ENCODE measurements around the gene ARX.

The ARX gene

GRCh38 chrX:25015486-25016360, at the start of gene ARX:
Gene ARX, minus strand, starts transcription at chrX:25015965. Its CDS starts 228 bp downstream, at chrX:25015737.
- Histone ChIP-seq H3K9me2 (ENCODE audit: low read depth, low read length) (no peaks in the 10 kb centered on the region), H2AFZ (ENCODE audit: low read length) (no peak within 1 kb of the TSS), H3K4me3 (ENCODE audit: low read depth, low read length, poor library complexity, severe bottlenecking) (no peak within 1 kb of the TSS), H4K20me1 (ENCODE audit: insufficient read depth, low read length) (no peaks in the 10 kb centered on the region), H3F3A (ENCODE audit: insufficient read depth, low read length) (no peaks in the 10 kb centered on the region), H3K4me2 (ENCODE audit: low read length) (no peak within 1 kb of the TSS; the same call in 1 of the 2 replicates), H3K27me3 (ENCODE audit: insufficient read depth, low read length) (no peaks in the 10 kb centered on the region; the same call in 1 of the 2 replicates), H3K9me3 (ENCODE audit: low read length) (no peaks in the 10 kb centered on the region), H3K4me1 (ENCODE audit: insufficient read depth, low read length, severe bottlenecking) (peaks cover 7% of the 10 kb centered on the region), H3K27ac (ENCODE audit: low read depth, low read length, poor library complexity, severe bottlenecking) (no peak within 1 kb of the TSS), H3K79me2 (ENCODE audit: insufficient read depth, low read length) (no peaks in the 10 kb centered on the region), H3K36me3 (ENCODE audit: insufficient read depth, low read length) (no peaks in the 10 kb centered on the region), H3K9ac (ENCODE audit: low read length) (no peak within 1 kb of the TSS)
- TF ChIP-seq CTCF (IDR thresholded peaks at IDR 0.05; ENCODE audit: low read length), result no peak
- TF ChIP-seq EZH2 (IDR thresholded peaks at IDR 0.05; ENCODE audit: borderline replicate concordance, low read length), result no peak

- Histone ChIP-seq H3K4me2 (ENCODE audit: low read length) (no peak overlapping the region), H3K9me3 (ENCODE audit: low read length) (no peaks in the 10 kb centered on the region), H3K36me3 (ENCODE audit: insufficient read depth, low read length) (no peaks in the 10 kb centered on the region), H3K27ac (ENCODE audit: low read depth, low read length, poor library complexity, severe bottlenecking) (no peak overlapping the region), H3K79me2 (ENCODE audit: insufficient read depth, low read length) (no peaks in the 10 kb centered on the region), H2AFZ (ENCODE audit: low read length) (no peak overlapping the region), H4K20me1 (ENCODE audit: insufficient read depth, low read length) (no peaks in the 10 kb centered on the region), H3F3A (ENCODE audit: insufficient read depth, low read length) (no peaks in the 10 kb centered on the region), H3K9me2 (ENCODE audit: low read depth, low read length) (no peaks in the 10 kb centered on the region), H3K9ac (ENCODE audit: low read length) (no peak overlapping the region), H3K4me3 (ENCODE audit: low read depth, low read length, poor library complexity, severe bottlenecking) (no peak overlapping the region), H3K4me1 (ENCODE audit: insufficient read depth, low read length, severe bottlenecking) (no peaks in the 10 kb centered on the region), H3K27me3 (ENCODE audit: insufficient read depth, low read length) (no peaks in the 10 kb centered on the region)
- TF ChIP-seq EZH2 (IDR thresholded peaks at IDR 0.05; ENCODE audit: borderline replicate concordance, low read length) (no peak), CTCF (IDR thresholded peaks at IDR 0.05; ENCODE audit: low read length) (no peak)
Measured at GRCh38 chrX:25059273-25059672, 43.5 kb upstream of the ARX start.

- Histone ChIP-seq H3K4me1 (ENCODE audit: insufficient read depth, low read length, severe bottlenecking) (no peaks in the 10 kb centered on the region), H3F3A (ENCODE audit: insufficient read depth, low read length) (no peaks in the 10 kb centered on the region), H3K9ac (ENCODE audit: low read length) (no peak overlapping the region), H3K36me3 (ENCODE audit: insufficient read depth, low read length) (no peaks in the 10 kb centered on the region), H3K27me3 (ENCODE audit: insufficient read depth, low read length) (no peaks in the 10 kb centered on the region), H3K27ac (ENCODE audit: low read depth, low read length, poor library complexity, severe bottlenecking) (no peak overlapping the region), H4K20me1 (ENCODE audit: insufficient read depth, low read length) (no peaks in the 10 kb centered on the region), H3K4me2 (ENCODE audit: low read length) (no peak overlapping the region), H3K4me3 (ENCODE audit: low read depth, low read length, poor library complexity, severe bottlenecking) (no peak overlapping the region), H3K9me2 (ENCODE audit: low read depth, low read length) (no peaks in the 10 kb centered on the region), H3K9me3 (ENCODE audit: low read length) (no peaks in the 10 kb centered on the region), H2AFZ (ENCODE audit: low read length) (no peak overlapping the region), H3K79me2 (ENCODE audit: insufficient read depth, low read length) (no peaks in the 10 kb centered on the region)
- TF ChIP-seq CTCF (IDR thresholded peaks at IDR 0.05; ENCODE audit: low read length) (no peak), EZH2 (IDR thresholded peaks at IDR 0.05; ENCODE audit: borderline replicate concordance, low read length) (no peak)
Measured at GRCh38 chrX:25052798-25053534, 37.2 kb upstream of the ARX start.

Measured in OCI-LY1 (cell line).